ENCODE results near the gene CACFD1. TPM values are rescaled to one million over a fixed set of nuclear protein-coding genes. Genes with fewer than 3 reads are reported as not detected.

The CACFD1 gene
- total RNA-seq, 1 donor from 2014 or later = 42.6 TPM

- Mint-ChIP-seq H3K4me3 (peak overlapping the region; percentile 17), H3K9me3 (no peaks in the 10 kb centered on the region), H3K27me3 (ENCODE audit: low read depth) (no peaks in the 10 kb centered on the region), H3K36me3 (ENCODE audit: low read depth) (no peaks in the 10 kb centered on the region), H3K4me1 (no peaks in the 10 kb centered on the region), H3K27ac (ENCODE audit: unreplicated experiment) (no peak overlapping the region)
- DNase-seq (ENCODE audit: low read depth, low spot score) = no peak
- TF ChIP-seq CTCF (conservative IDR thresholded peaks at IDR 0.05) = no peak
These were observed 25.9 kb downstream of the CACFD1 start for GRCh38 chr9:133485531-133486260.

- Mint-ChIP-seq H3K36me3 (ENCODE audit: low read depth) (no peaks in the 10 kb centered on the region), H3K4me3 (no peak overlapping the region), H3K27me3 (ENCODE audit: low read depth) (no peaks in the 10 kb centered on the region), H3K4me1 (no peaks in the 10 kb centered on the region), H3K27ac (ENCODE audit: unreplicated experiment) (no peak overlapping the region), H3K9me3 (no peaks in the 10 kb centered on the region)
- TF ChIP-seq CTCF (conservative IDR thresholded peaks at IDR 0.05) = no peak
- no peak for DNase-seq (ENCODE audit: low read depth, low spot score)
These were observed 27.6 kb downstream of the CACFD1 start for GRCh38 chr9:133487331-133487725.

- no peak for TF ChIP-seq CTCF (conservative IDR thresholded peaks at IDR 0.05)
- no peaks in the 10 kb centered on the region for H3K4me1 Mint-ChIP-seq
- no peaks in the 10 kb centered on the region for H3K36me3 Mint-ChIP-seq (ENCODE audit: low read depth)
- H3K9me3 Mint-ChIP-seq = no peaks in the 10 kb centered on the region
- DNase-seq (ENCODE audit: low read depth, low spot score) = no peak
- H3K27me3 Mint-ChIP-seq (ENCODE audit: low read depth) = no peaks in the 10 kb centered on the region
- no peak overlapping the region for H3K27ac Mint-ChIP-seq (ENCODE audit: unreplicated experiment)
- H3K4me3 Mint-ChIP-seq = no peak overlapping the region
These were observed 29.0 kb downstream of the CACFD1 start for GRCh38 chr9:133488686-133489252.

GRCh38 chr9:133489253-133490190, 29.7 kb downstream of the CACFD1 start:
- no peak for DNase-seq (ENCODE audit: low read depth, low spot score)
- no peak for TF ChIP-seq CTCF (conservative IDR thresholded peaks at IDR 0.05)
- H3K9me3 Mint-ChIP-seq = no peaks in the 10 kb centered on the region
- no peaks in the 10 kb centered on the region for H3K4me1 Mint-ChIP-seq
- no peak overlapping the region for H3K27ac Mint-ChIP-seq (ENCODE audit: unreplicated experiment)
- H3K36me3 Mint-ChIP-seq (ENCODE audit: low read depth) = no peaks in the 10 kb centered on the region
- H3K27me3 Mint-ChIP-seq (ENCODE audit: low read depth) = no peaks in the 10 kb centered on the region
- no peak overlapping the region for H3K4me3 Mint-ChIP-seq

- Mint-ChIP-seq H3K4me3 (no peak overlapping the region), H3K36me3 (ENCODE audit: low read depth) (no peaks in the 10 kb centered on the region), H3K27ac (ENCODE audit: unreplicated experiment) (no peak overlapping the region), H3K9me3 (no peaks in the 10 kb centered on the region), H3K4me1 (no peaks in the 10 kb centered on the region), H3K27me3 (ENCODE audit: low read depth) (no peaks in the 10 kb centered on the region)
- no peak for DNase-seq (ENCODE audit: low read depth, low spot score)
- no peak for TF ChIP-seq CTCF (conservative IDR thresholded peaks at IDR 0.05)
These were observed 30.5 kb downstream of the CACFD1 start for GRCh38 chr9:133490201-133490681.
